Neuron (in vitro differentiated cells): Measurements from ENCODE around the gene SULT2B1.
A peak's percentile ranks its signal among the peaks of the same experiment; 100 is the strongest.

ENCODE experiments used
- H2AFZ ChIP-seq: one replicate; pipeline ENCODE4 v1.6.1; 2013; ENCODE audit warnings: low read depth, mild to moderate bottlenecking, inconsistent platforms, low read length, moderate library complexity
- H3K27me3 ChIP-seq: one replicate; pipeline ENCODE4 v1.6.1; 2013; ENCODE audit warnings: low read length; ENCODE audit not compliant: insufficient read depth
- H3K36me3 ChIP-seq: one replicate; pipeline ENCODE4 v1.6.1; 2013; ENCODE audit warnings: low read length; ENCODE audit not compliant: insufficient read depth
- H3K4me1 ChIP-seq: one replicate; pipeline ENCODE4 v1.6.1; 2013; ENCODE audit warnings: low read length; ENCODE audit not compliant: insufficient read depth
- H3K4me3 ChIP-seq: 2 replicates; pipeline ENCODE4 v1.5.1; 2013; ENCODE audit warnings: mild to moderate bottlenecking, low read length, moderate library complexity
- H3K9me3 ChIP-seq: one replicate; pipeline ENCODE4 v1.6.1; 2013; ENCODE audit warnings: low read length

SULT2B1 gene

DNA sequence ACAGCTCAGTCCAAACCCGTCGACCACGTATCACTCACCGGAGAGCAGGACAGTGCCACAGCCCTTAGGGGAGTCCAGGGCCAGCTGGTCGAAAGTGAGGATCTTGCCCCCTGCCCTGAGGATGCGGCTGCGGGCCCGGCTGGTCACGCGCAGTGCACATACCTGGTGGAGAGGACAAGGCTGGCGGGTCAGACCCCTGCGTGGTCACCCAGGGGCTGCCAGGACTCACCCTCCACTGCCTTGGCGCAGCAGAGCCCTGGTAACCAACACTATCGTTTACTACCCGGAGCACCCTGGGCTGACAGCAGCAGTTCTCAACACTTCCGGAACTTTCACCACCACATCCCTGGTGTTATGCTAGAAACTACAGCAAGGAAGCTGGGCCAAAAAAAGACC lies 64.1 kb downstream of the SULT2B1 start:
- Histone ChIP-seq H3K4me3 (no peak overlapping the region), H2AFZ (no peak overlapping the region), H3K36me3 (peaks cover 30% of the 10 kb centered on the region), H3K27me3 (no peaks in the 10 kb centered on the region), H3K9me3 (no peaks in the 10 kb centered on the region), H3K4me1 (peaks cover 19% of the 10 kb centered on the region)

DNA sequence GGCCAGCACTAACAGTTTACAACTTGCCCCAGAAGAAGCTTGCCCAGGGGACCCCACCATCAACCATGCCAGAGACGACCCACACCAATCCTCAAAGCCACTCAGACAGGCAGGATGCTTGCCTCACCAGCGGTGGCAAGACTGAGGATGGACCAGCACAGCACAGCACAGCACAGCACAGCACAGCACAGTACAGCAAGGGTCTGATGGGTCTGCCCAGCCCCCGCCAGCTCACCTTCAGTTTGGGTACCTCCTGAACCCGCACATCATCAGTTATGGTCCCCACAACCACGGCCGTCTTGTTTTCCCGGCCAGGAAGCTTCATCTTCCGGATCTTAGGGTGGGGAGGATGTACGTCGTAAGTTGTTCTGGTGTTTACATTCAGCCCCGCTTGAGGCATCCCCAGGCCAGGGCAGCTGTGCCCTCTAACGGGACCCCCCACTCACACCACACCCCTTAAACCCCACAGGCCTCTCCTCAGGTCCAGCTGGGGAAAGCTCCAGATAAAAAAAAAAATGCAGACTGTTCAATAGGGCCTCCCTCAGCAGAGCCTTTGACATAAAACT lies 64.6 kb downstream of the SULT2B1 start:
- H3K36me3 ChIP-seq: peaks cover 30% of the 10 kb centered on the region
- peaks cover 19% of the 10 kb centered on the region for H3K4me1 ChIP-seq
- no peaks in the 10 kb centered on the region for H3K27me3 ChIP-seq
- no peak overlapping the region for H2AFZ ChIP-seq
- H3K9me3 ChIP-seq: no peaks in the 10 kb centered on the region
- no peak overlapping the region for H3K4me3 ChIP-seq

- peaks cover 20% of the 10 kb centered on the region for H3K4me1 ChIP-seq
- H3K36me3 ChIP-seq: peaks cover 30% of the 10 kb centered on the region
- H2AFZ ChIP-seq: no peak overlapping the region
- H3K27me3 ChIP-seq: no peaks in the 10 kb centered on the region
- peak overlapping the region; percentile 96 for H3K4me3 ChIP-seq
- no peaks in the 10 kb centered on the region for H3K9me3 ChIP-seq
Observed at GRCh38 chr19:48617146-48617937, 65.4 kb downstream of the SULT2B1 start.

DNA sequence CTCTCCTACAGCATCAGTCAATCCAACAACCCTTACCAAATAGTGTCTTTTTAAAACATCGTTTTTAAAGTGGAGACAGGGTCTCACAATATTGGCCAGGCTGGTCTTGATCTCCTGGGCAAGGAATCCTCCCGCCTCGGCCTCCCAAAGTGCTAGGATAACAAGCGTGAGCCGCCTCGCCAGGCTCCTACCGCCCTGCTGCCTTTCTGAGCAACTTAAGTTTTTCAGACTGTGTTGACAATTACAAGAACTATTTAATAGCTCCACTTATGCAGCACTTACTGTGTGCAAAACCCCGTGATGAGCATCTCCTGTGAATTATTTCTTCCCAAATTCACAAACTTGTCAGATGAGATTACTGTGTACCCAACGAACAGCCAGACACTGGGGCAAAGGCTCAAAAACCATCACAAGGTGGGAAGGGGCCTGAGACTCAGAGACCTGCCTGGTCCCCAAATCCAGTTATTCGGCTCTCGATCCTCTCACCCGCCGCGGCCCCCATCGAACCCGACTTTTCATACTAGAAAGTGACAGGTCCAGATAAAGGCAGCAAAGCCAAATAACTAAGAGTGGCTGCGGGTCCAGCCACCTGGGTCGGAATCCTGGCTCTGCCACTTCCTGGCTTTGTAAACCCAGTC lies 66.4 kb downstream of the SULT2B1 start:
- Histone ChIP-seq H3K9me3 (no peaks in the 10 kb centered on the region), H3K27me3 (no peaks in the 10 kb centered on the region), H3K36me3 (peaks cover 30% of the 10 kb centered on the region), H3K4me3 (peak overlapping the region; percentile 96), H3K4me1 (peaks cover 30% of the 10 kb centered on the region), H2AFZ (no peak overlapping the region)

- H3K4me1 ChIP-seq: peaks cover 35% of the 10 kb centered on the region
- peaks cover 30% of the 10 kb centered on the region for H3K36me3 ChIP-seq
- no peak within 1 kb of the TSS for H2AFZ ChIP-seq
- no peaks in the 10 kb centered on the region for H3K27me3 ChIP-seq
- no peaks in the 10 kb centered on the region for H3K9me3 ChIP-seq
- peak within 1 kb of the TSS; percentile 96 for H3K4me3 ChIP-seq
Observed at GRCh38 chr19:48618916-48619691, 67.1 kb downstream of the SULT2B1 start, which contains the start of the genes RPL18 and SPHK2. Gene RPL18, minus strand, starts transcription at chr19:48619178. Its CDS starts 35 bp downstream, at chr19:48619143. Gene SPHK2, plus strand, starts transcription at chr19:48619506. Its CDS starts 1,009 bp downstream, at chr19:48620515.

DNA sequence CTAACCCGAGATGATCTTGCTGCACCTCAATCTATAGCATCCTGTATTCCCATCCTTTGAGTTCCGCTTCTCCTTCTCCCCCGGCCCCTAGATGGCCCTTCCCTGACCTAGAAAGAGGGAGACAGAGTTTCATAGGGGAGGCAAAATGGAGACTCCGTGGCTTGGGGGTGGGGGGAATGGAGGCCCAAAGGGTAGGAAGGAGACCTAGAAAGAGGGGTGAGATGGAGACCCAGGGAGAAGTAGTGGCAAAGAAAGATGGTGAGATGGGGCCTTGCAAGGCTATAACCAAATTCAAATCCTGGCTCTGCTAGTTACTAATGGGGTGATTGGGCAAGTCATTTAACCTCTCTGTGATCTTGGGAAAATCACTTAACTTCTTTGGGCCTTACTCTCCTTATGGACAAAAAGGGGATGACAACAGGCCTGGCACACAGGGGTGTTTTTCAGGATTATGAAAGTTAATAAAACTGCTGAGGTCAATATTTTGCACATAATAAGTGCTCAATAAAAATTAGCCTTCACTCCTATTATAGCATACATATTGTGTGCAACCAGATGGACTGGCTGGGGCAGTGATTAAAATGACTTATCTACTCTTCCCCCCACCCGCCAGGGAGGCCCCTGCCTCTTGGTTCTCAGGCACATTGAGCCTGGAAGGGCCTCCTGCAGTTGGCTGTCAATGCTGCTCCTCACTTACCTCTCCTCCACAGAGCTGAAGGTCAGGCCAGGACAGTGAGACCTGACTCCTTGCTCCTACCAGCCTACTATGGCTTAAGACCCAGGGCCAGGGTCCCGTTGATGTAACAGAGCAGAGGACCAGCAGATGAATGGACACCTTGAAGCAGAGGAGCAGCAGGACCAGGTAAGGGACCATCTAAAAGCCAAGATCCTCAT lies 68.0 kb downstream of the SULT2B1 start:
- peaks cover 30% of the 10 kb centered on the region for H3K36me3 ChIP-seq
- no peak overlapping the region for H2AFZ ChIP-seq
- peak overlapping the region; percentile 96 for H3K4me3 ChIP-seq
- H3K27me3 ChIP-seq: no peaks in the 10 kb centered on the region
- H3K9me3 ChIP-seq: no peaks in the 10 kb centered on the region
- H3K4me1 ChIP-seq: peaks cover 40% of the 10 kb centered on the region

- H3K36me3 ChIP-seq: peaks cover 8% of the 10 kb centered on the region
- no peaks in the 10 kb centered on the region for H3K9me3 ChIP-seq
- peaks cover 28% of the 10 kb centered on the region for H3K4me1 ChIP-seq
- no peaks in the 10 kb centered on the region for H3K27me3 ChIP-seq
- no peak overlapping the region for H2AFZ ChIP-seq
- peak overlapping the region; percentile 56 for H3K4me3 ChIP-seq
Observed at GRCh38 chr19:48623556-48624066, 71.6 kb downstream of the SULT2B1 start.

GRCh38 chr19:48624067-48624594 lies 72.2 kb downstream of the SULT2B1 start:
- peaks cover 8% of the 10 kb centered on the region for H3K36me3 ChIP-seq
- no peaks in the 10 kb centered on the region for H3K9me3 ChIP-seq
- H2AFZ ChIP-seq: no peak overlapping the region
- H3K4me1 ChIP-seq: peaks cover 28% of the 10 kb centered on the region
- peak overlapping the region; percentile 63 for H3K4me3 ChIP-seq
- no peaks in the 10 kb centered on the region for H3K27me3 ChIP-seq

GRCh38 chr19:48624791-48625723 lies 73.1 kb downstream of the SULT2B1 start:
- no peaks in the 10 kb centered on the region for H3K27me3 ChIP-seq
- H3K4me1 ChIP-seq: peaks cover 31% of the 10 kb centered on the region
- peak overlapping the region; percentile 63 for H3K4me3 ChIP-seq
- no peaks in the 10 kb centered on the region for H3K9me3 ChIP-seq
- no peak overlapping the region for H2AFZ ChIP-seq
- H3K36me3 ChIP-seq: peaks cover 16% of the 10 kb centered on the region

DNA sequence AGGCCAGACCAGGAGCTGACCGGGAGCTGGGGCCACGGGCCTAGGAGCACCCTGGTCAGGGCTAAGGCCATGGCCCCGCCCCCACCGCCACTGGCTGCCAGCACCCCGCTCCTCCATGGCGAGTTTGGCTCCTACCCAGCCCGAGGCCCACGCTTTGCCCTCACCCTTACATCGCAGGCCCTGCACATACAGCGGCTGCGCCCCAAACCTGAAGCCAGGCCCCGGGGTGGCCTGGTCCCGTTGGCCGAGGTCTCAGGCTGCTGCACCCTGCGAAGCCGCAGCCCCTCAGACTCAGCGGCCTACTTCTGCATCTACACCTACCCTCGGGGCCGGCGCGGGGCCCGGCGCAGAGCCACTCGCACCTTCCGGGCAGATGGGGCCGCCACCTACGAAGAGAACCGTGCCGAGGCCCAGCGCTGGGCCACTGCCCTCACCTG lies 73.9 kb downstream of the SULT2B1 start:
- Histone ChIP-seq H3K4me3 (no peak overlapping the region), H3K4me1 (peaks cover 40% of the 10 kb centered on the region), H3K36me3 (peaks cover 19% of the 10 kb centered on the region), H3K27me3 (no peaks in the 10 kb centered on the region), H2AFZ (no peak overlapping the region), H3K9me3 (no peaks in the 10 kb centered on the region)
